Transverse colon (tissue), 4 donors: Measurements from ENCODE around the gene DNAH3. TPM values are rescaled to one million over a fixed set of nuclear protein-coding genes. Genes with fewer than 3 reads are reported as not detected.

Experiments used
- DNase-seq: peaks from one replicate; pipeline ENCODE4 v3.0.0-alpha.2; 2019
- H3K27ac ChIP-seq, 4 donors: fragments of 200-600 bp; sonication (generic); 2 replicates each; pipeline ENCODE4 v1.5.1; 2016 to 2018; ENCODE audit warnings: inconsistent platforms in 4 of 4
- H3K27me3 ChIP-seq: fragments of 200-600 bp; sonication (generic); 2 replicates; pipeline ENCODE4 v1.5.1; 2017; ENCODE audit warnings: inconsistent platforms
- H3K36me3 ChIP-seq, 4 donors: fragments of 200-600 bp; sonication (generic); 2 replicates each; pipeline ENCODE4 v1.5.1; 2017 to 2019; ENCODE audit warnings: inconsistent platforms in 4 of 4
- H3K4me1 ChIP-seq, 4 donors: fragments of 200-600 bp; sonication (generic); 2 replicates each; pipeline ENCODE4 v1.5.1; 2017 to 2020; ENCODE audit warnings: inconsistent platforms in 4 of 4
- H3K4me3 ChIP-seq, 4 donors: fragments of 200-600 bp; sonication (generic); 1 replicate in 1 of 4; 2 replicates in 3 of 4; pipeline versions ENCODE4 v1.5.1 to v1.6.1; 2017 to 2019; ENCODE audit warnings: inconsistent platforms in 4 of 4
- H3K9me3 ChIP-seq, 2 donors: fragments of 200-600 bp; sonication (generic); 2 replicates each; pipeline ENCODE4 v1.5.1; 2017 to 2019; ENCODE audit warnings: inconsistent platforms in 2 of 2
- CTCF ChIP-seq, 5 experiments: fragments of 200-600 bp in 3 of 5; fragments of 450-650 bp in 2 of 5; sonication (generic) in 3 of 5; IDR thresholded peaks; 1 replicate in 2 of 5; 2 replicates in 3 of 5; pipeline ENCODE4 v1.5.1; 2016 to 2017; ENCODE audit warnings: antibody characterized with exemption in 5 of 5, inconsistent platforms in 3 of 5, mild to moderate bottlenecking in 2 of 5, moderate library complexity in 1 of 5
- EP300 ChIP-seq: sonication (generic); formaldehyde crosslinking; IDR thresholded peaks from one replicate; pipeline ENCODE4 v1.6.1; 2017; ENCODE audit warnings: antibody characterized with exemption, low read depth
- POLR2A ChIP-seq: fragments of 450-650 bp; IDR thresholded peaks from one replicate; pipeline ENCODE4 v1.6.1; 2016; ENCODE audit warnings: antibody characterized with exemption, mild to moderate bottlenecking, moderate library complexity
- POLR2AphosphoS5 ChIP-seq, 3 donors: sonication (generic); formaldehyde crosslinking; IDR thresholded peaks; one replicate each; pipeline ENCODE4 v1.6.1; 2016; ENCODE audit warnings: antibody characterized with exemption in 3 of 3
- WGBS, 2 donors: methylation state at CpG; one replicate each; pipeline ENCODE4 v1.1.5; 2018; ENCODE audit warnings: low coverage in 1 of 2; 5-methylcytosine and 5-hydroxymethylcytosine counted together
- in situ Hi-C, 4 donors: fragments of 200-750 bp; cut with MboI; loops; one replicate each; pipeline versions ENCODE4 v1.15.0 to v1.15.1; 2017; ENCODE audit warnings: low sequenced_read_pairs in 3 of 4, low pct_ligation_motif_present in 1 of 4, low pct_unique_long_range_greater_than_20kb in 1 of 4
- intact Hi-C: fragments of 100-400 bp; cut with DNase I; formaldehyde crosslinking; loops from one replicate; pipeline ENCODE4 v1.15.1; 2023; ENCODE audit warnings: low total_unique reads
- total RNA-seq, 4 donors: library from RNA; depleted of rRNA; stranded (reverse); fragments of >200 nt; gene quantifications; one replicate each; pipeline ENCODE4 v1.1.0, GENCODE V29; 2016

DNAH3 gene
- total RNA-seq, 4 donors from 2014 or later = 1.1 to 28.7 (median 5.5) TPM

- no peak overlapping the region for H3K4me3 ChIP-seq
- intact Hi-C loops = no loop called here
- H3K9me3 ChIP-seq = no peaks in the 10 kb centered on the region
- no peak for DNase-seq
- 67 to 74% methylated on average over 1 to 3 of the region's 3 CpGs for WGBS, 2 donors
- peaks cover 3 to 11% (median 6%) of the 10 kb centered on the region in 4 donors for H3K4me1 ChIP-seq
- H3K27me3 ChIP-seq = no peaks in the 10 kb centered on the region
- TF ChIP-seq POLR2A = no peak
- TF ChIP-seq EP300 = no peak
- no peak for TF ChIP-seq POLR2AphosphoS5 (IDR thresholded peaks at IDR 0.05)
- peaks cover 0 to 17% (median 8%) of the 10 kb centered on the region in 4 donors for H3K36me3 ChIP-seq
- H3K27ac ChIP-seq = no peak overlapping the region
- in situ Hi-C loops = loop anchor here (10.0 to 25.0 kb wide), 5 partner anchors 80 to 1127 kb away; partner anchors contain the start of gene CRYM (in 3 of the 4)
Observed at GRCh38 chr16:21184834-21185233, 34.2 kb upstream of the DNAH3 start.

- intact Hi-C loops = no loop called here
- no peak for DNase-seq
- peaks cover 3 to 10% (median 6%) of the 10 kb centered on the region in 4 donors for H3K4me1 ChIP-seq
- in situ Hi-C loops = loop anchor here (10.0 to 25.0 kb wide), 5 partner anchors 81 to 1128 kb away; partner anchors contain the start of gene CRYM (in 3 of the 4)
- H3K36me3 ChIP-seq = peaks cover 0 to 25% (median 12%) of the 10 kb centered on the region in 4 donors
- H3K9me3 ChIP-seq = no peaks in the 10 kb centered on the region
- no peaks in the 10 kb centered on the region for H3K27me3 ChIP-seq
- WGBS, 2 donors = 88 to 91% methylated on average over 3 of the region's 3 CpGs
- no peak overlapping the region for H3K4me3 ChIP-seq
- no peak for TF ChIP-seq POLR2AphosphoS5 (IDR thresholded peaks at IDR 0.05)
- H3K27ac ChIP-seq = no peak overlapping the region
Observed at GRCh38 chr16:21183995-21184394, 33.3 kb upstream of the DNAH3 start.

- no peaks in the 10 kb centered on the region for H3K4me1 ChIP-seq
- no peak for TF ChIP-seq POLR2AphosphoS5 (IDR thresholded peaks at IDR 0.05)
- no peak for TF ChIP-seq CTCF (IDR thresholded peaks at IDR 0.05)
- no peak overlapping the region for H3K4me3 ChIP-seq
- H3K36me3 ChIP-seq = peaks cover 0 to 38% (median 18%) of the 10 kb centered on the region in 4 donors
- in situ Hi-C loops (loop anchor here (10.0 to 25.0 kb wide), 5 partner anchors 85 to 1132 kb away; partner anchors contain the start of gene CRYM (in 3 of the 4)), intact Hi-C loops (no loop called here)
- no peaks in the 10 kb centered on the region for H3K27me3 ChIP-seq
- DNase-seq = no peak
- H3K27ac ChIP-seq = no peak overlapping the region
- no peaks in the 10 kb centered on the region for H3K9me3 ChIP-seq
- 70 to 100% methylated on average over 2 to 3 of the region's 3 CpGs for WGBS, 2 donors
Observed at GRCh38 chr16:21179983-21180365, 29.3 kb upstream of the DNAH3 start.

- H3K36me3 ChIP-seq = peaks cover 0 to 38% (median 18%) of the 10 kb centered on the region in 4 donors
Observed at GRCh38 chr16:21179126-21179982, 28.7 kb upstream of the DNAH3 start.

More at GRCh38 chr16:21179126-21179982, 28.7 kb upstream of the DNAH3 start:
- Histone ChIP-seq H3K4me1 (no peaks in the 10 kb centered on the region), H3K4me3 (no peak overlapping the region), H3K9me3 (no peaks in the 10 kb centered on the region), H3K27me3 (no peaks in the 10 kb centered on the region), H3K27ac (no peak overlapping the region)
- no peak for DNase-seq
- in situ Hi-C loops (loop anchor here in 2 of 4 donors (25.0 kb wide), 2 partner anchors 108 to 1133 kb away; partner anchors contain the start of gene CRYM (in 1 of the 2)), intact Hi-C loops (no loop called here)
- TF ChIP-seq EP300 = no peak
- no peak for TF ChIP-seq POLR2A
- no peak for TF ChIP-seq CTCF (IDR thresholded peaks at IDR 0.05)
- TF ChIP-seq POLR2AphosphoS5 (IDR thresholded peaks at IDR 0.05) = no peak
- 79 to 82% methylated on average over 6 to 13 of the region's 13 CpGs for WGBS, 2 donors
